HUES48 (cell line): ENCODE data around the gene CELF1.

Experiments
- H3K27ac ChIP-seq: one replicate; pipeline ENCODE4 v1.7.0; 2013; ENCODE audit warnings: low read depth, low read length, inconsistent platforms
- H3K27me3 ChIP-seq: 2 replicates; pipeline ENCODE4 v1.6.1; 2013; ENCODE audit warnings: mild to moderate bottlenecking, low read length; ENCODE audit not compliant: control insufficient read depth, insufficient read depth
- H3K36me3 ChIP-seq: 2 replicates; pipeline ENCODE4 v1.6.1; 2013; ENCODE audit warnings: low read length; ENCODE audit not compliant: control insufficient read depth, insufficient read depth
- H3K4me1 ChIP-seq: 2 replicates; pipeline ENCODE4 v1.6.1; 2013; ENCODE audit warnings: mild to moderate bottlenecking, low read length; ENCODE audit not compliant: control insufficient read depth, insufficient read depth
- H3K4me3 ChIP-seq: 2 replicates; pipeline ENCODE4 v1.5.1; 2013; ENCODE audit warnings: mild to moderate bottlenecking, low read depth, low read length
- H3K9ac ChIP-seq: 2 replicates; pipeline ENCODE4 v1.6.1; 2013; ENCODE audit warnings: mild to moderate bottlenecking, low read depth, low read length, moderate library complexity
- H3K9me3 ChIP-seq: 2 replicates; pipeline ENCODE4 v1.6.1; 2013; ENCODE audit warnings: low read length; ENCODE audit not compliant: control insufficient read depth, insufficient read depth

Gene CELF1

GRCh38 chr11:47552566-47553405 is at the start of gene CELF1:
Gene CELF1, minus strand, starts transcription at chr11:47553132. Its CDS starts 53,609 bp downstream, at chr11:47499523.
- H3K4me1 ChIP-seq: peaks cover 17% of the 10 kb centered on the region
- peak within 1 kb of the TSS; percentile 100 for H3K4me3 ChIP-seq
- H3K36me3 ChIP-seq: peaks cover 14% of the 10 kb centered on the region; the same call in 1 of the 2 replicates
- H3K9ac ChIP-seq: peak within 1 kb of the TSS; percentile 98
- H3K27me3 ChIP-seq: no peaks in the 10 kb centered on the region
- H3K9me3 ChIP-seq: no peaks in the 10 kb centered on the region
- H3K27ac ChIP-seq: peak within 1 kb of the TSS; percentile 94

DNA sequence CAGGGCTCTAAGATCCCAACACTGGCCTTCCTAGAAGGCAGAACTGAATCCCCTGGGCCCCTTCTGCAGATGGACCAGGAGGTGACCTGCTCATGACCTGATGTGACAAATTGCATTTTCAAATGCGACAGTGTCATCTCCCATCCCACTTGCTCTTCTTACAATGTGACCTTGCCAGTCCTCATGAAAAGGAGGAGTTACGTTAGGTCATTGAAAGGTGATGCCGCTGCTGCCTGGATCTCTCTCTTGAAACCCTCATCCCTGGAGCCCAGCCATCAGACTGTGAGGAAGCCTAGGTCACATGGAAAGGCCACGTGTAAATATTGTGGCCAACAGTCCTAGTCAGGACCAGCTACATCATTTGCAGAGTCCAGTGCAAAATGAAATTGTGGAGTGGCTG is 47.0 kb upstream of the CELF1 start:
- Histone ChIP-seq H3K27ac (no peak overlapping the region), H3K9ac (no peak overlapping the region)

GRCh38 chr11:47595967-47596366 is 43.0 kb upstream of the CELF1 start:
- Histone ChIP-seq H3K27me3 (peaks cover 46% of the 10 kb centered on the region), H3K36me3 (no peaks in the 10 kb centered on the region), H3K4me3 (no peak overlapping the region), H3K9ac (no peak overlapping the region), H3K4me1 (peaks cover 17% of the 10 kb centered on the region; the same call in 1 of the 2 replicates), H3K9me3 (no peaks in the 10 kb centered on the region), H3K27ac (no peak overlapping the region)

More for the DNA sequence above, 47.0 kb upstream of the CELF1 start:
- H3K4me3 ChIP-seq: no peak overlapping the region
- peaks cover 9% of the 10 kb centered on the region; the same call in 1 of the 2 replicates for H3K4me1 ChIP-seq
- no peaks in the 10 kb centered on the region for H3K9me3 ChIP-seq
- H3K36me3 ChIP-seq: no peaks in the 10 kb centered on the region
- H3K27me3 ChIP-seq: peaks cover 13% of the 10 kb centered on the region

DNA sequence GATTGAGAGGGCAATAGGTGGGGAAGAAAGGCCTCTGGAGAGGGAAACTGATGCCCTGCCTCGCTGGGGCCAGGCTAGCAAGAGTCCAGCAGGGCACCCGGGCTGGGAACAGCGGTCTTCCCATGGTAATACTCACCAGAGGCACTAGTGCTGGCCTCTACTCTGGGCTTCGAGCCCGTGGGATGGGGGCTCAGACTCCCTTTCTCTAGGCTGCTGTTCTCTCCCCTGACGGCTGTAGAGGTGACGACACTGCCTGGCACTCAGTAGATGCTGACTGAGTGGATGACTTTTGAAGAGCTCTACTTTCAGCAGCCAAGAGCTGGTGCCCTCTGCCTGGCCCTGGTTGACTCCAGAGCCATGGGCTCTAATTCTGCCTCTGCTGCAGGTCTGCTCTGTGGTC is 42.1 kb upstream of the CELF1 start:
- Histone ChIP-seq H3K9ac (no peak overlapping the region), H3K9me3 (no peaks in the 10 kb centered on the region), H3K4me1 (peaks cover 17% of the 10 kb centered on the region; the same call in 1 of the 2 replicates), H3K27ac (no peak overlapping the region), H3K4me3 (no peak overlapping the region), H3K27me3 (peaks cover 49% of the 10 kb centered on the region), H3K36me3 (no peaks in the 10 kb centered on the region)

- no peaks in the 10 kb centered on the region for H3K36me3 ChIP-seq
- H3K4me3 ChIP-seq: peak within 1 kb of the TSS; percentile 77
- H3K9me3 ChIP-seq: no peaks in the 10 kb centered on the region
- peaks cover 10% of the 10 kb centered on the region; the same call in 1 of the 2 replicates for H3K4me1 ChIP-seq
- no peak within 1 kb of the TSS for H3K27ac ChIP-seq
- H3K9ac ChIP-seq: no peak within 1 kb of the TSS
- H3K27me3 ChIP-seq: peaks cover 49% of the 10 kb centered on the region
Measured at GRCh38 chr11:47593934-47594855, 41.3 kb upstream of the CELF1 start, which contains the start of gene C1QTNF4. Gene C1QTNF4, minus strand, starts transcription at chr11:47594411. Its CDS starts 3,601 bp downstream, at chr11:47590810.

GRCh38 chr11:47593492-47593933 is 40.6 kb upstream of the CELF1 start:
- Histone ChIP-seq H3K27me3 (peaks cover 49% of the 10 kb centered on the region), H3K4me1 (peaks cover 8% of the 10 kb centered on the region; the same call in 1 of the 2 replicates), H3K27ac (no peak overlapping the region), H3K9me3 (no peaks in the 10 kb centered on the region), H3K9ac (no peak overlapping the region), H3K36me3 (no peaks in the 10 kb centered on the region), H3K4me3 (peak overlapping the region; percentile 77)

- no peaks in the 10 kb centered on the region for H3K36me3 ChIP-seq
- H3K4me1 ChIP-seq: peaks cover 8% of the 10 kb centered on the region; the same call in 1 of the 2 replicates
- no peaks in the 10 kb centered on the region for H3K9me3 ChIP-seq
- no peak overlapping the region for H3K27ac ChIP-seq
- peaks cover 49% of the 10 kb centered on the region for H3K27me3 ChIP-seq
- H3K9ac ChIP-seq: no peak overlapping the region
- peak overlapping the region; percentile 77 for H3K4me3 ChIP-seq
Measured at GRCh38 chr11:47592970-47593369, 40.0 kb upstream of the CELF1 start.

DNA sequence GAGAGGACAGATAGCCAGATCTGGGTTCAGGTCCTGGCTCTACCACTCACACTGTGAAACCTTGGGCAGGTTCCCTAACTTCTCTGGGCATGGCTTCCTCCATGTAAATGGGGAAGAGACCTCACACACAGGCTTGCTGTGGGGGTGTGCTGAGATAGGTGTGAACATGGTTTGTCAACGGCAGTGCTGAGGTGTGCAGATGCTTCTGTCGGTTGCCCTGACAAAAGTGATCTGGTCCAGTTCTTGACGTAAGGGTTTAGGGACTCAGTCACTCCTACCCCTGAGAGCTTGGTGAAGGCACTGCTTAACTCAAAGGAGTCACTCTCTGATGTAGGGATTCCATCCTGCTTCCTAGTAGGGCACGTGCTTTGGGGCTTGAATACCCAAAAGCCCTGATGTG is 39.3 kb upstream of the CELF1 start:
- Histone ChIP-seq H3K4me1 (peaks cover 8% of the 10 kb centered on the region; the same call in 1 of the 2 replicates), H3K9me3 (no peaks in the 10 kb centered on the region), H3K9ac (no peak overlapping the region), H3K27me3 (peaks cover 49% of the 10 kb centered on the region), H3K4me3 (no peak overlapping the region), H3K36me3 (no peaks in the 10 kb centered on the region), H3K27ac (no peak overlapping the region)

DNA sequence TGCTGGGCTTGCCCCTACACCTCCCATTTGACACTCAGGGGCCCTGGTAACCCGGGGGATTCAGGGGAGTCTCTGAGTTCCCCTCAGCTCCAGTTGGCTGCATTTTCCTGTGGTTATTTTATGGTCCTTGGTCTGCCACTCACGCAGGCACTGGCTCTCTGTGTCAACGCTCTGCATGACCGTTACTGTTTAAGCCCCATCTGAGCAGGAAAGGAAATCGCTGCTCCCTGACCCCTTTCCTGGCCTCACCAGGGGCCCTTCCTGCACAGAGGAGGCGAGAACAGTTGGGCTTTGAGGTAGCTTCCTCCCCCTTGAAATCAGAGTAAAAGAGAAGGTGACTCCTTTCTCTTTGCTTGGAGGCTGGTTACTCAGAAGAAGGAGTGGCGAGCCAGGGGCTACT is 38.8 kb upstream of the CELF1 start:
- H3K9me3 ChIP-seq: no peaks in the 10 kb centered on the region
- peaks cover 8% of the 10 kb centered on the region; the same call in 1 of the 2 replicates for H3K4me1 ChIP-seq
- no peak overlapping the region for H3K4me3 ChIP-seq
- H3K27ac ChIP-seq: no peak overlapping the region
- peaks cover 49% of the 10 kb centered on the region for H3K27me3 ChIP-seq
- H3K36me3 ChIP-seq: no peaks in the 10 kb centered on the region
- no peak overlapping the region for H3K9ac ChIP-seq

- peaks cover 40% of the 10 kb centered on the region for H3K27me3 ChIP-seq
- H3K4me1 ChIP-seq: peaks cover 8% of the 10 kb centered on the region; the same call in 1 of the 2 replicates
- no peak overlapping the region for H3K27ac ChIP-seq
- no peaks in the 10 kb centered on the region for H3K9me3 ChIP-seq
- peak overlapping the region; percentile 46 for H3K4me3 ChIP-seq
- H3K36me3 ChIP-seq: peaks cover under 1% of the 10 kb centered on the region; the same call in 1 of the 2 replicates
- H3K9ac ChIP-seq: peak overlapping the region; percentile 45; the same call in 1 of the 2 replicates
Measured at GRCh38 chr11:47589977-47590861, 37.3 kb upstream of the CELF1 start.
